Measurements from ENCODE around the gene CD22. TPM values are rescaled to one million over a fixed set of nuclear protein-coding genes. Genes with fewer than 3 reads are reported as not detected.

The CD22 gene
- total RNA-seq, 1 experiment from 2014 or later: not detected

DNA sequence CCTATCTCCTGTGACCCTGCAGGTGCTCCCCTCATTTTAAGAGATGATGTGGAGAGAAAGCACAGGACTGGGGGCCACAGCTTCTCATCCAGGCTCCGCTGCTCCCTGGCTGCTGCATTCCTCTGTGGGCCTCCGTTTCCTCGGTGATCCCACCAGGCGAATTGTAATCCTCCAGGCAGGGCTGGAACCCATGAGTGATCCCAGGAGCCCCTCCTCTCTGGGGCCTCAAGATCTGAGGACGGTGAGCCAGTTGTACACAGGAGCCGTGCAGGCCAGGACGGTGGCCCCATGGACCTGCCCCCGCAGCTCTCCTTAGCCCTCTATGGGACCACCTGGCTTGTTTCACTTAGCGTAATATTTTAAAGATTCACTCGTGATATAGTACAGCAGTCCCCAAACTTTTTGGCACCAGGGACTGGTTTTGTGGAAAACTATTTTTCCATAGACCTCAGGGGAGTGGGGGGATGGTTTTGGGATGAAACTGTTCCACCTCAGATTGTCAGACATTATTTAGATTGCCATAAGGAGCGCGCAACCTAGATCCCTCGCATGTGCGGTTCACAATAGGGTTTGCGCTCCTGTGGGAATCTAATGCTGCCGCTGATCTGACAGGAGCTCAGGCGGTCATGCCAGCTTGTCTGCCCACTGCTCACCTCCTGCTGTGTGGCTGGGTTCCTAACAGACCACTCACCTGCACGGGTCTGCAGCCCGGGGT is 34.9 kb downstream of the CD22 start:
- Histone ChIP-seq H2BK120ac (ENCODE audit: low read depth, low read length, poor library complexity, severe bottlenecking) (no peak overlapping the region), H4K5ac (ENCODE audit: insufficient read length, low read depth, low read length) (no peak overlapping the region), H4K91ac (ENCODE audit: insufficient read length, low read depth, low read length) (no peak overlapping the region), H3K4me2 (ENCODE audit: insufficient read depth, insufficient read length, low read length) (no peak overlapping the region), H3K4ac (ENCODE audit: low read depth, low read length) (no peak overlapping the region), H3T11ph (ENCODE audit: low read length) (no peak overlapping the region), H3K27ac (ENCODE audit: insufficient read length, low read depth, low read length) (no peak overlapping the region), H3K4me1 (ENCODE audit: insufficient read depth, low read length) (no peaks in the 10 kb centered on the region), H4K20me1 (ENCODE audit: control insufficient read depth, insufficient read depth, insufficient read length) (no peaks in the 10 kb centered on the region), H3K18ac (ENCODE audit: insufficient read length, low read depth, low read length) (no peak overlapping the region), H3K23me2 (ENCODE audit: insufficient read length, low read depth, low read length, poor library complexity, severe bottlenecking) (no peaks in the 10 kb centered on the region), H3K56ac (ENCODE audit: insufficient read length, low read depth, low read length) (no peak overlapping the region), H2BK5ac (ENCODE audit: insufficient read length, low read length) (no peak overlapping the region), H4K8ac (replicated peaks; ENCODE audit: insufficient read length, low read depth, low read length) (no peak overlapping the region), H2BK15ac (ENCODE audit: low read depth, low read length) (no peak overlapping the region), H3K14ac (ENCODE audit: insufficient read depth, low read length) (no peak overlapping the region), H2AFZ (ENCODE audit: low read length) (no peak overlapping the region), H3K79me1 (ENCODE audit: insufficient read depth, low read depth, low read length, poor library complexity, severe bottlenecking) (no peaks in the 10 kb centered on the region), H2BK12ac (ENCODE audit: insufficient read length, low read depth, low read length) (no peak overlapping the region), H3K79me2 (ENCODE audit: insufficient read depth, low read length) (no peaks in the 10 kb centered on the region), H3K23ac (ENCODE audit: insufficient read length, low read depth, low read length) (no peak overlapping the region), H3K9me3 (ENCODE audit: control insufficient read depth, low read depth, low read length) (no peaks in the 10 kb centered on the region), H3K27me3 (ENCODE audit: insufficient read depth, low read length) (no peaks in the 10 kb centered on the region), H2AK5ac (ENCODE audit: insufficient read length, low read length) (no peak overlapping the region), H3K9ac (ENCODE audit: extremely low read depth, insufficient read length, low read length) (no peak overlapping the region), H2BK20ac (ENCODE audit: low read depth, low read length, poor library complexity, severe bottlenecking) (no peak overlapping the region)
- Mint-ChIP-seq H3K4me1 (no peaks in the 10 kb centered on the region), H3K36me3 (ENCODE audit: insufficient read depth in 1 of 3, low read depth in 3 of 3) (no peaks in the 10 kb centered on the region), H3K9me3 (no peaks in the 10 kb centered on the region), H3K27ac (no peak overlapping the region; a peak in 1 of 7 replicates), H3K4me3 (no peak overlapping the region), H3K27me3 (ENCODE audit: low read depth) (peaks cover 15% of the 10 kb centered on the region)
- TF ChIP-seq, protein P1, sequence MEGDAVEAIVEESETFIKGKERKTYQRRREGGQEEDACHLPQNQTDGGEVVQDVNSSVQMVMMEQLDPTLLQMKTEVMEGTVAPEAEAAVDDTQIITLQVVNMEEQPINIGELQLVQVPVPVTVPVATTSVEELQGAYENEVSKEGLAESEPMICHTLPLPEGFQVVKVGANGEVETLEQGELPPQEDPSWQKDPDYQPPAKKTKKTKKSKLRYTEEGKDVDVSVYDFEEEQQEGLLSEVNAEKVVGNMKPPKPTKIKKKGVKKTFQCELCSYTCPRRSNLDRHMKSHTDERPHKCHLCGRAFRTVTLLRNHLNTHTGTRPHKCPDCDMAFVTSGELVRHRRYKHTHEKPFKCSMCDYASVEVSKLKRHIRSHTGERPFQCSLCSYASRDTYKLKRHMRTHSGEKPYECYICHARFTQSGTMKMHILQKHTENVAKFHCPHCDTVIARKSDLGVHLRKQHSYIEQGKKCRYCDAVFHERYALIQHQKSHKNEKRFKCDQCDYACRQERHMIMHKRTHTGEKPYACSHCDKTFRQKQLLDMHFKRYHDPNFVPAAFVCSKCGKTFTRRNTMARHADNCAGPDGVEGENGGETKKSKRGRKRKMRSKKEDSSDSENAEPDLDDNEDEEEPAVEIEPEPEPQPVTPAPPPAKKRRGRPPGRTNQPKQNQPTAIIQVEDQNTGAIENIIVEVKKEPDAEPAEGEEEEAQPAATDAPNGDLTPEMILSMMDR (conservative IDR thresholded peaks at IDR 0.05): no peak
- DNase-seq: no peak
- WGBS (ENCODE audit: extremely low coverage, insufficient read length, low lambda C conversion rate): no CpG with 5 or more reads among the region's 19 CpGs

All from H9 (cell line).